ENCODE measurements around the gene TMEM59L.

- TF ChIP-seq POLR2A (IDR thresholded peaks at IDR 0.05; ENCODE audit: low read length) (no peak), GATA1 (IDR thresholded peaks at IDR 0.05; ENCODE audit: low read depth, low read length) (no peak)
These were observed 36.3 kb downstream of the TMEM59L start for GRCh38 chr19:18648973-18649315.

All from erythroblast (primary cell).